Skeletal muscle satellite cell (primary cell): ENCODE data around the gene RORC.

Experiments used
- H3K27me3 ChIP-seq: 2 replicates; pipeline ENCODE4 v1.7.0; 2013; ENCODE audit warnings: low read length; ENCODE audit not compliant: control insufficient read depth, insufficient read depth
- H3K36me3 ChIP-seq: 2 replicates; pipeline ENCODE4 v1.7.0; 2013; ENCODE audit warnings: mild to moderate bottlenecking, control low read depth, low read length; ENCODE audit not compliant: insufficient read depth
- H3K4me1 ChIP-seq: 2 replicates; pipeline ENCODE4 v1.7.0; 2013; ENCODE audit warnings: low read length; ENCODE audit not compliant: control insufficient read depth, insufficient read depth
- H3K4me2 ChIP-seq: 2 replicates; pipeline ENCODE4 v1.7.0; 2013; ENCODE audit warnings: mild to moderate bottlenecking, low read length
- H3K4me3 ChIP-seq: 2 replicates; pipeline ENCODE4 v1.7.0; 2013; ENCODE audit warnings: low read length
- H3K9ac ChIP-seq: 2 replicates; pipeline ENCODE4 v1.7.0; 2013; ENCODE audit warnings: mild to moderate bottlenecking, low read depth, low read length, moderate library complexity
- H3K9me3 ChIP-seq: replicated peaks from 2 replicates; pipeline ENCODE4 v1.7.0; 2013; ENCODE audit warnings: mild to moderate bottlenecking, control low read depth, low read length

The RORC gene

GRCh38 chr1:151822404-151822803, 9.2 kb downstream of the RORC start:
- no peak overlapping the region for H3K4me3 ChIP-seq
- no peaks in the 10 kb centered on the region for H3K4me1 ChIP-seq
- H3K27me3 ChIP-seq: peaks cover 64% of the 10 kb centered on the region
- no peaks in the 10 kb centered on the region for H3K36me3 ChIP-seq
- H3K4me2 ChIP-seq: no peak overlapping the region
- H3K9me3 ChIP-seq: no peaks in the 10 kb centered on the region
- H3K9ac ChIP-seq: no peak overlapping the region

- no peak overlapping the region for H3K9ac ChIP-seq
- H3K4me2 ChIP-seq: no peak overlapping the region
- peaks cover 68% of the 10 kb centered on the region for H3K27me3 ChIP-seq
- H3K4me1 ChIP-seq: no peaks in the 10 kb centered on the region
- H3K4me3 ChIP-seq: no peak overlapping the region
- H3K9me3 ChIP-seq: no peaks in the 10 kb centered on the region
- no peaks in the 10 kb centered on the region for H3K36me3 ChIP-seq
These were observed 10.7 kb downstream of the RORC start for GRCh38 chr1:151820940-151821339.

- H3K27me3 ChIP-seq: peaks cover 66% of the 10 kb centered on the region
- no peaks in the 10 kb centered on the region for H3K9me3 ChIP-seq
- no peak overlapping the region for H3K4me3 ChIP-seq
- H3K4me1 ChIP-seq: no peaks in the 10 kb centered on the region
- H3K9ac ChIP-seq: no peak overlapping the region
- H3K36me3 ChIP-seq: no peaks in the 10 kb centered on the region
- H3K4me2 ChIP-seq: no peak overlapping the region
These were observed 11.5 kb downstream of the RORC start for GRCh38 chr1:151819976-151820623.

- H3K4me2 ChIP-seq: no peak overlapping the region
- H3K9ac ChIP-seq: no peak overlapping the region
- peaks cover 64% of the 10 kb centered on the region for H3K27me3 ChIP-seq
- no peaks in the 10 kb centered on the region for H3K9me3 ChIP-seq
- no peak overlapping the region for H3K4me3 ChIP-seq
- H3K36me3 ChIP-seq: no peaks in the 10 kb centered on the region
- H3K4me1 ChIP-seq: no peaks in the 10 kb centered on the region
These were observed 12.3 kb downstream of the RORC start for GRCh38 chr1:151819227-151819835.

- Histone ChIP-seq H3K4me3 (no peak overlapping the region), H3K4me1 (no peaks in the 10 kb centered on the region), H3K9me3 (no peaks in the 10 kb centered on the region), H3K4me2 (no peak overlapping the region), H3K36me3 (no peaks in the 10 kb centered on the region), H3K9ac (no peak overlapping the region), H3K27me3 (peaks cover 61% of the 10 kb centered on the region)
These were observed 14.3 kb downstream of the RORC start for GRCh38 chr1:151817353-151817730.

GRCh38 chr1:151816548-151817352, 14.9 kb downstream of the RORC start:
- Histone ChIP-seq H3K27me3 (peaks cover 60% of the 10 kb centered on the region), H3K4me2 (no peak overlapping the region), H3K9me3 (no peaks in the 10 kb centered on the region), H3K9ac (no peak overlapping the region), H3K36me3 (no peaks in the 10 kb centered on the region), H3K4me3 (no peak overlapping the region), H3K4me1 (no peaks in the 10 kb centered on the region)

GRCh38 chr1:151815716-151816327, 15.8 kb downstream of the RORC start:
- no peaks in the 10 kb centered on the region for H3K9me3 ChIP-seq
- H3K9ac ChIP-seq: no peak overlapping the region
- peaks cover 51% of the 10 kb centered on the region for H3K27me3 ChIP-seq
- peaks cover 8% of the 10 kb centered on the region for H3K4me1 ChIP-seq
- H3K4me2 ChIP-seq: no peak overlapping the region
- no peaks in the 10 kb centered on the region for H3K36me3 ChIP-seq
- H3K4me3 ChIP-seq: no peak overlapping the region

GRCh38 chr1:151814971-151815545, 16.5 kb downstream of the RORC start:
- Histone ChIP-seq H3K27me3 (peaks cover 51% of the 10 kb centered on the region), H3K4me1 (peaks cover 8% of the 10 kb centered on the region), H3K4me2 (no peak overlapping the region), H3K36me3 (no peaks in the 10 kb centered on the region), H3K9me3 (no peaks in the 10 kb centered on the region), H3K4me3 (no peak overlapping the region), H3K9ac (no peak overlapping the region)

- no peak overlapping the region for H3K4me2 ChIP-seq
- peaks cover 56% of the 10 kb centered on the region for H3K27me3 ChIP-seq
- H3K9me3 ChIP-seq: no peaks in the 10 kb centered on the region
- no peaks in the 10 kb centered on the region for H3K36me3 ChIP-seq
- peaks cover 8% of the 10 kb centered on the region for H3K4me1 ChIP-seq
- no peak overlapping the region for H3K4me3 ChIP-seq
- no peak overlapping the region for H3K9ac ChIP-seq
These were observed 17.2 kb downstream of the RORC start for GRCh38 chr1:151814426-151814825.

- Histone ChIP-seq H3K36me3 (no peaks in the 10 kb centered on the region), H3K9ac (no peak overlapping the region), H3K4me1 (peaks cover 8% of the 10 kb centered on the region), H3K27me3 (peaks cover 57% of the 10 kb centered on the region), H3K4me2 (no peak overlapping the region), H3K4me3 (no peak overlapping the region), H3K9me3 (no peaks in the 10 kb centered on the region)
These were observed 18.2 kb downstream of the RORC start for GRCh38 chr1:151813271-151813977.

- Histone ChIP-seq H3K27me3 (peaks cover 61% of the 10 kb centered on the region), H3K9me3 (no peaks in the 10 kb centered on the region), H3K4me3 (peak overlapping the region; percentile 17), H3K36me3 (no peaks in the 10 kb centered on the region), H3K4me2 (peak overlapping the region; percentile 50), H3K9ac (no peak overlapping the region), H3K4me1 (peaks cover 8% of the 10 kb centered on the region)
These were observed 20.4 kb downstream of the RORC start for GRCh38 chr1:151811181-151811580.
